WTC11 (cell line): ENCODE measurements around the gene SHANK1. TPM values are rescaled to one million over a fixed set of nuclear protein-coding genes. Genes with fewer than 3 reads are reported as not detected.

Experiments used
- ATAC-seq: fragments of 200-7000 bp; cut with Tn5 transposase; 2 replicates; pipeline ENCODE4 v1.10.0; 2021; ENCODE audit warnings: mild to moderate bottlenecking, moderate library complexity
- CTCF ChIA-PET: fragments of 300-600 bp; sonication (Branson Sonifier 250); formaldehyde crosslinking; loops from one replicate; lab custom pipeline; 2021; ENCODE audit warnings: antibody characterized with exemption; lab: Charles Lee
- POLR2A ChIA-PET: fragments of 350-600 bp; sonication (Branson Sonifier 250); formaldehyde crosslinking; loops from one replicate; lab custom pipeline; 2021; ENCODE audit warnings: antibody characterized with exemption; lab: Charles Lee
- DNase-seq: peaks from one replicate; pipeline ENCODE4 v3.0.0; 2021; ENCODE audit warnings: low spot score
- H3K27ac Mint-ChIP-seq: 2 replicates; pipeline ENCODE4 v1.8.0; 2021; ENCODE audit warnings: mixed read lengths
- H3K27me3 Mint-ChIP-seq: 2 replicates; pipeline ENCODE4 v1.8.0; 2021; ENCODE audit warnings: low read depth, mild to moderate bottlenecking, moderate library complexity, mixed read lengths
- H3K36me3 Mint-ChIP-seq: 2 replicates; pipeline ENCODE4 v1.8.0; 2021; ENCODE audit warnings: mixed read lengths
- H3K4me1 Mint-ChIP-seq: 2 replicates; pipeline ENCODE4 v1.8.0; 2022; ENCODE audit warnings: mixed read lengths
- H3K4me3 Mint-ChIP-seq: 2 replicates; pipeline ENCODE4 v1.8.0; 2021; ENCODE audit warnings: mild to moderate bottlenecking, moderate library complexity, mixed read lengths
- H3K9me3 Mint-ChIP-seq: 2 replicates; pipeline ENCODE4 v1.8.0; 2021; ENCODE audit warnings: mixed read lengths
- CREM ChIP-seq: sonication (generic); formaldehyde crosslinking; IDR thresholded peaks from 2 replicates; pipeline ENCODE4 v1.8.1; 2022; ENCODE audit warnings: mild to moderate bottlenecking, missing genetic modification reagents, moderate library complexity
- HMGA2 ChIP-seq: fragments of 250-450 bp; sonication (Bioruptor Pico); IDR thresholded peaks from 2 replicates; pipeline ENCODE4 v1.4.0; 2021; ENCODE audit warnings: mild to moderate bottlenecking, moderate library complexity
- NFATC4 ChIP-seq: fragments of 250-450 bp; sonication (Bioruptor Pico); IDR thresholded peaks from 2 replicates; pipeline ENCODE4 v1.9.0; 2021; ENCODE audit warnings: mild to moderate bottlenecking
- OVOL2 ChIP-seq: fragments of 250-450 bp; sonication (Bioruptor Pico); IDR thresholded peaks from 2 replicates; pipeline ENCODE4 v1.9.0; 2021; ENCODE audit warnings: mild to moderate bottlenecking, borderline replicate concordance
- SOX15 ChIP-seq: fragments of 250-450 bp; sonication (Bioruptor Pico); IDR thresholded peaks from 2 replicates; pipeline ENCODE4 v1.9.0; 2021; ENCODE audit warnings: mild to moderate bottlenecking
- ZNF219 ChIP-seq: sonication (generic); formaldehyde crosslinking; IDR thresholded peaks from 2 replicates; pipeline ENCODE4 v1.8.0; 2023; ENCODE audit warnings: missing genetic modification reagents, mild to moderate bottlenecking, borderline replicate concordance
- ZNF232 ChIP-seq: sonication (generic); formaldehyde crosslinking; IDR thresholded peaks from 2 replicates; pipeline ENCODE4 v1.8.0; 2022; ENCODE audit warnings: mild to moderate bottlenecking, missing genetic modification reagents
- ZNF671 ChIP-seq: fragments of 250-450 bp; sonication (Bioruptor Pico); IDR thresholded peaks from 2 replicates; pipeline ENCODE4 v1.8.0; 2021; ENCODE audit warnings: mild to moderate bottlenecking
- total RNA-seq: library from RNA; stranded (reverse); gene quantifications from 3 replicates; pipeline ENCODE4 v1.2.3, GENCODE V29; 2021
- TF ChIP-seq, protein P1 (sequence below): sonication (generic); formaldehyde crosslinking; IDR thresholded peaks from 2 replicates; pipeline ENCODE4 v1.8.1; 2023; ENCODE audit warnings: mild to moderate bottlenecking, missing genetic modification reagents, moderate library complexity
- TF ChIP-seq, protein P2 (sequence below): fragments of 200-600 bp; IDR thresholded peaks from 2 replicates; pipeline ENCODE4 v1.8.0; 2022; ENCODE audit warnings: antibody characterized with exemption
- TF ChIP-seq, protein P3 (sequence below): sonication (generic); formaldehyde crosslinking; IDR thresholded peaks from 2 replicates; pipeline ENCODE4 v1.8.1; 2023; ENCODE audit warnings: mild to moderate bottlenecking, missing genetic modification reagents
- TF ChIP-seq, protein P4 (sequence below): sonication (generic); formaldehyde crosslinking; IDR thresholded peaks from 2 replicates; pipeline ENCODE4 v1.8.1; 2023; ENCODE audit warnings: mild to moderate bottlenecking, moderate library complexity, missing genetic modification reagents
- TF ChIP-seq, protein P5 (sequence below): fragments of 250-450 bp; sonication (Bioruptor Pico); conservative IDR thresholded peaks from 2 replicates; pipeline ENCODE4 v1.9.0; 2021; ENCODE audit warnings: mild to moderate bottlenecking
- TF ChIP-seq, protein P6 (sequence below): sonication (generic); formaldehyde crosslinking; IDR thresholded peaks from 2 replicates; pipeline ENCODE4 v1.8.1; 2022; ENCODE audit warnings: missing genetic modification reagents, borderline replicate concordance
- TF ChIP-seq, protein P7 (sequence below): sonication (generic); formaldehyde crosslinking; IDR thresholded peaks from 2 replicates; pipeline ENCODE4 v1.8.0; 2023; ENCODE audit warnings: mild to moderate bottlenecking, missing genetic modification reagents
- TF ChIP-seq, protein P8 (sequence below): sonication (generic); formaldehyde crosslinking; IDR thresholded peaks from 2 replicates; pipeline ENCODE4 v1.8.0; 2022; ENCODE audit warnings: mild to moderate bottlenecking, missing genetic modification reagents
- TF ChIP-seq, protein P9 (sequence below): fragments of 250-450 bp; sonication (Bioruptor Pico); IDR thresholded peaks from 2 replicates; pipeline ENCODE4 v1.9.0; 2021; ENCODE audit warnings: moderate library complexity, mild to moderate bottlenecking, inconsistent platforms, borderline replicate concordance

The SHANK1 gene
- total RNA-seq, 1 experiment from 2014 or later, result 8.7 TPM

DNA sequence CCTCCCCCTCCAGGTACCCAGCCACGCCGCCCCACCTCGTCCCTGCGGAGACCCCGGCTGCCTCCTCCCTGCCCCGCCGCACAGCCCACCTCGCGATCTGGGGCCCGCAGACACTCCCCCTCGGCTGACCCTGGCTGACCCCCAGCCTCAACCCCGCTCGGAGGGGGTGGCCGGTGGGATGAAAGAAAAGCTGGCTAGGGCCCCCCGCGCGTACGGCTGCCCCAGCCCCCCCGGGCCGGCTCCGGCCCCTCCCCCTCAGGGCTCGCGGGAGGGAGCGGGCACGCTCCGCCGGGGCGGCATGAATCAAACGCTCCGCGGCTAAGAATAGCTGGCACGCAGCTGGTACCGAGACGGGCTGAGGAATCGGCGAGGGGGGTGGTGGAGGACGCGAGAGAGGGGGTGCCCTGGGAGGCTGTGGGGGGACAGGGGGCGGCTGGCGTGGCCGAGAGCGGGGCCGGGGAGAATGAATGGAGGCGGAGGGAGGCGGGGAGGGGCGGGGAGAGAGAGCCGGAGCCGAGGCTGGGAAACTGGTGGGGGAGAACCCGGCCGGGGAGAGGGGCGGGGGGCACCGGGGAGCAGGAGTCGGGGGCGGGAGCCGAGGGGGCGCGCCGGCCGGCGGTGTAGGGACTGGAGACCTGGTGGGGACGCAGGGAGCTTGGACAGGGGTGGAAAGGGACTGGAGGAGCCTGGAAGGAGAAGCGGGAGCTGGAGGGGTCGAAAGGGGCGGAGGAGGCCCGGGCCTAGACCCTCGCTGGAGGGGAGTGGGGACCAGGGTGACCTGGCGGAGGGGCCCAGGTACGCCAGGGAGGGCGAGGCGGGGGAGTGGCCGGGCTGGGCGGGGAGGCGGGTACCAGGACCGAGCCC is 1.1 kb downstream of the SHANK1 start:
- peak overlapping the region; percentile 64 for H3K4me3 Mint-ChIP-seq
- ChIA-PET CTCF (interaction anchor here (0.6 to 1.9 kb wide), 7 partner anchors 13 to 162 kb away, joined by 3 to 11 read pairs (median 5); no protein-coding TSS in a partner anchor), POLR2A (no interaction called here)
- no peak overlapping the region for H3K27ac Mint-ChIP-seq
- H3K4me1 Mint-ChIP-seq, result peaks cover 41% of the 10 kb centered on the region
- ATAC-seq, result peak; percentile 24
- H3K9me3 Mint-ChIP-seq, result no peaks in the 10 kb centered on the region
- H3K36me3 Mint-ChIP-seq, result no peaks in the 10 kb centered on the region
- no peak for DNase-seq
- no peak for TF ChIP-seq CREM (CRISPR knock-in tag)
- H3K27me3 Mint-ChIP-seq, result peaks cover 52% of the 10 kb centered on the region

DNA sequence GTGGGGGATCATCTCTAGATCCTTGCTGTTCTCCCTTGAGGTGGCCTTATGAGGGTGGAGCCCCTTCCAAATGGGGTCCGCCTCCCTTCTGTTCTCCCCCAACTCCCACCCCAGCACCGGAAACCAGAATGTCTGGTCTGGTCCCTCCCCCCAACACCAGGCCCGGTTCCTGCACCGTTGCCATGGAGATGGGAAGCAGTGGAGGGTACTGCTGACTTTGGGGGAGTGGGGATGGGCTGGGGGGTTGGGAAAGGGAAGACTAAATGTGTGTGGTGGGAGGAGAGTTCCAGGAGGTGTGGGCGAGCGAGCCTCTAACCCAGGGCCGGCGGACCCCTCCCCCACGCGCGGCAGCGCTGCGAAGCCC is 1.7 kb downstream of the SHANK1 start:
- ChIA-PET CTCF (interaction anchor here (1.2 to 1.9 kb wide), 5 partner anchors 13 to 161 kb away, joined by 4 to 11 read pairs (median 8); no protein-coding TSS in a partner anchor), POLR2A (no interaction called here)
- H3K4me3 Mint-ChIP-seq, result peak overlapping the region; percentile 58
- ATAC-seq (no peak), DNase-seq (peak; percentile 64)
- H3K36me3 Mint-ChIP-seq, result no peaks in the 10 kb centered on the region
- no peaks in the 10 kb centered on the region for H3K9me3 Mint-ChIP-seq
- H3K27ac Mint-ChIP-seq, result no peak overlapping the region
- peaks cover 46% of the 10 kb centered on the region for H3K27me3 Mint-ChIP-seq
- H3K4me1 Mint-ChIP-seq, result peaks cover 39% of the 10 kb centered on the region
- TF ChIP-seq, protein P1, sequence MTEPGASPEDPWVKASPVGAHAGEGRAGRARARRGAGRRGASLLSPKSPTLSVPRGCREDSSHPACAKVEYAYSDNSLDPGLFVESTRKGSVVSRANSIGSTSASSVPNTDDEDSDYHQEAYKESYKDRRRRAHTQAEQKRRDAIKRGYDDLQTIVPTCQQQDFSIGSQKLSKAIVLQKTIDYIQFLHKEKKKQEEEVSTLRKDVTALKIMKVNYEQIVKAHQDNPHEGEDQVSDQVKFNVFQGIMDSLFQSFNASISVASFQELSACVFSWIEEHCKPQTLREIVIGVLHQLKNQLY (CRISPR knock-in tag), result no peak
- no peak for TF ChIP-seq HMGA2
- no peak for TF ChIP-seq NFATC4 (CRISPR knock-in tag)
- TF ChIP-seq, protein P2, sequence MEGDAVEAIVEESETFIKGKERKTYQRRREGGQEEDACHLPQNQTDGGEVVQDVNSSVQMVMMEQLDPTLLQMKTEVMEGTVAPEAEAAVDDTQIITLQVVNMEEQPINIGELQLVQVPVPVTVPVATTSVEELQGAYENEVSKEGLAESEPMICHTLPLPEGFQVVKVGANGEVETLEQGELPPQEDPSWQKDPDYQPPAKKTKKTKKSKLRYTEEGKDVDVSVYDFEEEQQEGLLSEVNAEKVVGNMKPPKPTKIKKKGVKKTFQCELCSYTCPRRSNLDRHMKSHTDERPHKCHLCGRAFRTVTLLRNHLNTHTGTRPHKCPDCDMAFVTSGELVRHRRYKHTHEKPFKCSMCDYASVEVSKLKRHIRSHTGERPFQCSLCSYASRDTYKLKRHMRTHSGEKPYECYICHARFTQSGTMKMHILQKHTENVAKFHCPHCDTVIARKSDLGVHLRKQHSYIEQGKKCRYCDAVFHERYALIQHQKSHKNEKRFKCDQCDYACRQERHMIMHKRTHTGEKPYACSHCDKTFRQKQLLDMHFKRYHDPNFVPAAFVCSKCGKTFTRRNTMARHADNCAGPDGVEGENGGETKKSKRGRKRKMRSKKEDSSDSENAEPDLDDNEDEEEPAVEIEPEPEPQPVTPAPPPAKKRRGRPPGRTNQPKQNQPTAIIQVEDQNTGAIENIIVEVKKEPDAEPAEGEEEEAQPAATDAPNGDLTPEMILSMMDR, result no peak
- TF ChIP-seq ZNF219 (CRISPR knock-in tag), result no peak
- TF ChIP-seq, protein P3, sequence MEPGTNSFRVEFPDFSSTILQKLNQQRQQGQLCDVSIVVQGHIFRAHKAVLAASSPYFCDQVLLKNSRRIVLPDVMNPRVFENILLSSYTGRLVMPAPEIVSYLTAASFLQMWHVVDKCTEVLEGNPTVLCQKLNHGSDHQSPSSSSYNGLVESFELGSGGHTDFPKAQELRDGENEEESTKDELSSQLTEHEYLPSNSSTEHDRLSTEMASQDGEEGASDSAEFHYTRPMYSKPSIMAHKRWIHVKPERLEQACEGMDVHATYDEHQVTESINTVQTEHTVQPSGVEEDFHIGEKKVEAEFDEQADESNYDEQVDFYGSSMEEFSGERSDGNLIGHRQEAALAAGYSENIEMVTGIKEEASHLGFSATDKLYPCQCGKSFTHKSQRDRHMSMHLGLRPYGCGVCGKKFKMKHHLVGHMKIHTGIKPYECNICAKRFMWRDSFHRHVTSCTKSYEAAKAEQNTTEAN, result no peak
- TF ChIP-seq, protein P4, sequence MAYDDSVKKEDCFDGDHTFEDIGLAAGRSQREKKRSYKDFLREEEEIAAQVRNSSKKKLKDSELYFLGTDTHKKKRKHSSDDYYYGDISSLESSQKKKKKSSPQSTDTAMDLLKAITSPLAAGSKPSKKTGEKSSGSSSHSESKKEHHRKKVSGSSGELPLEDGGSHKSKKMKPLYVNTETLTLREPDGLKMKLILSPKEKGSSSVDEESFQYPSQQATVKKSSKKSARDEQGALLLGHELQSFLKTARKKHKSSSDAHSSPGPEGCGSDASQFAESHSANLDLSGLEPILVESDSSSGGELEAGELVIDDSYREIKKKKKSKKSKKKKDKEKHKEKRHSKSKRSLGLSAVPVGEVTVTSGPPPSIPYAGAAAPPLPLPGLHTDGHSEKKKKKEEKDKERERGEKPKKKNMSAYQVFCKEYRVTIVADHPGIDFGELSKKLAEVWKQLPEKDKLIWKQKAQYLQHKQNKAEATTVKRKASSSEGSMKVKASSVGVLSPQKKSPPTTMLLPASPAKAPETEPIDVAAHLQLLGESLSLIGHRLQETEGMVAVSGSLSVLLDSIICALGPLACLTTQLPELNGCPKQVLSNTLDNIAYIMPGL (CRISPR knock-in tag), result no peak
- TF ChIP-seq, protein P5, sequence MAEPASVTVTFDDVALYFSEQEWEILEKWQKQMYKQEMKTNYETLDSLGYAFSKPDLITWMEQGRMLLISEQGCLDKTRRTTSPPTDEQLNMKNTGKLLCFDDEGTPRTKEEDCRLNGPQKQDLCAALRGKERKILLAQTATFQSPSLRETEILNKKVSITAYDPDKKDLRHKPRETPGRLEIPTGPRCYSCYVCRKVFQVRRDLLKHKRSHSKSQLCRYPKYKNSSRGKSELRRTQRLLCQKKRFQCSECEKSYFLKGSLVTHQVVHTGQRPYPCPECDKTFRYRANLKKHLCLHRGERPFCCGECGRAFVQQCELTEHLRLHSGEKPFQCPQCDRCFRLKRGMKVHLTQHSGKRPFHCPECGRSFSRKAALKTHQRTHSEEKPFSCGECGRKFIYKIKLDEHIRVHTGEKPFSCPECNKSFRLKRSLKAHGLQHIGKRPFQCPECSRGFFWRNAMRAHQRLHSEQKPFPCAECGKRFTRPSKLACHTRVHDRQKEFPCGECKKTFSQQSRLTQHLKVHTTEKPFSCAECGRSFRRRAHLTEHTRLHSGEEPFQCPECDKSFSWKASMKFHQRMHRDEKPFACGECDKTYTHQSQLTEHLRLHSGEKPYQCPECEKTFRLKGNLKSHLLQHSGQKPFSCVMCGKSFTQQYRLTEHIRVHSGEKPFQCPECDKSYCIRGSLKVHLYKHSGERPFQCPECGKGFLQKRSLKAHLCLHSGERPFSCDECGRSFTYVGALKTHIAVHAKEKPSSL (CRISPR knock-in tag), result no peak
- TF ChIP-seq ZNF232 (CRISPR knock-in tag), result no peak
- no peak for TF ChIP-seq SOX15
- TF ChIP-seq, protein P6, sequence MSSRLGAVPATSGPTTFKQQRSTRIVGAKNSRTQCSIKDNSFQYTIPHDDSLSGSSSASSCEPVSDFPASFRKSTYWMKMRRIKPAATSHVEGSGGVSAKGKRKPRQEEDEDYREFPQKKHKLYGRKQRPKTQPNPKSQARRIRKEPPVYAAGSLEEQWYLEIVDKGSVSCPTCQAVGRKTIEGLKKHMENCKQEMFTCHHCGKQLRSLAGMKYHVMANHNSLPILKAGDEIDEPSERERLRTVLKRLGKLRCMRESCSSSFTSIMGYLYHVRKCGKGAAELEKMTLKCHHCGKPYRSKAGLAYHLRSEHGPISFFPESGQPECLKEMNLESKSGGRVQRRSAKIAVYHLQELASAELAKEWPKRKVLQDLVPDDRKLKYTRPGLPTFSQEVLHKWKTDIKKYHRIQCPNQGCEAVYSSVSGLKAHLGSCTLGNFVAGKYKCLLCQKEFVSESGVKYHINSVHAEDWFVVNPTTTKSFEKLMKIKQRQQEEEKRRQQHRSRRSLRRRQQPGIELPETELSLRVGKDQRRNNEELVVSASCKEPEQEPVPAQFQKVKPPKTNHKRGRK (CRISPR knock-in tag), result no peak
- TF ChIP-seq OVOL2 (CRISPR knock-in tag), result no peak
- TF ChIP-seq, protein P7, sequence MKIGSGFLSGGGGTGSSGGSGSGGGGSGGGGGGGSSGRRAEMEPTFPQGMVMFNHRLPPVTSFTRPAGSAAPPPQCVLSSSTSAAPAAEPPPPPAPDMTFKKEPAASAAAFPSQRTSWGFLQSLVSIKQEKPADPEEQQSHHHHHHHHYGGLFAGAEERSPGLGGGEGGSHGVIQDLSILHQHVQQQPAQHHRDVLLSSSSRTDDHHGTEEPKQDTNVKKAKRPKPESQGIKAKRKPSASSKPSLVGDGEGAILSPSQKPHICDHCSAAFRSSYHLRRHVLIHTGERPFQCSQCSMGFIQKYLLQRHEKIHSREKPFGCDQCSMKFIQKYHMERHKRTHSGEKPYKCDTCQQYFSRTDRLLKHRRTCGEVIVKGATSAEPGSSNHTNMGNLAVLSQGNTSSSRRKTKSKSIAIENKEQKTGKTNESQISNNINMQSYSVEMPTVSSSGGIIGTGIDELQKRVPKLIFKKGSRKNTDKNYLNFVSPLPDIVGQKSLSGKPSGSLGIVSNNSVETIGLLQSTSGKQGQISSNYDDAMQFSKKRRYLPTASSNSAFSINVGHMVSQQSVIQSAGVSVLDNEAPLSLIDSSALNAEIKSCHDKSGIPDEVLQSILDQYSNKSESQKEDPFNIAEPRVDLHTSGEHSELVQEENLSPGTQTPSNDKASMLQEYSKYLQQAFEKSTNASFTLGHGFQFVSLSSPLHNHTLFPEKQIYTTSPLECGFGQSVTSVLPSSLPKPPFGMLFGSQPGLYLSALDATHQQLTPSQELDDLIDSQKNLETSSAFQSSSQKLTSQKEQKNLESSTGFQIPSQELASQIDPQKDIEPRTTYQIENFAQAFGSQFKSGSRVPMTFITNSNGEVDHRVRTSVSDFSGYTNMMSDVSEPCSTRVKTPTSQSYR (CRISPR knock-in tag), result no peak
- TF ChIP-seq, protein P8, sequence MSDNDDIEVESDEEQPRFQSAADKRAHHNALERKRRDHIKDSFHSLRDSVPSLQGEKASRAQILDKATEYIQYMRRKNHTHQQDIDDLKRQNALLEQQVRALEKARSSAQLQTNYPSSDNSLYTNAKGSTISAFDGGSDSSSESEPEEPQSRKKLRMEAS, result no peak
- TF ChIP-seq ZNF671 (CRISPR knock-in tag), result no peak
- TF ChIP-seq, protein P9, sequence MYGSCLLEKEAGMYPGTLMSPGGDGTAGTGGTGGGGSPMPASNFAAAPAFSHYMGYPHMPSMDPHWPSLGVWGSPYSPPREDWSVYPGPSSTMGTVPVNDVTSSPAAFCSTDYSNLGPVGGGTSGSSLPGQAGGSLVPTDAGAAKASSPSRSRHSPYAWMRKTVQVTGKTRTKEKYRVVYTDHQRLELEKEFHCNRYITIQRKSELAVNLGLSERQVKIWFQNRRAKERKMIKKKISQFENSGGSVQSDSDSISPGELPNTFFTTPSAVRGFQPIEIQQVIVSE (CRISPR knock-in tag), result no peak
